Suprapubic skin (tissue), 4 donors: ENCODE results near the gene PTPRN2. TPM values are rescaled to one million over a fixed set of nuclear protein-coding genes. Genes with fewer than 3 reads are reported as not detected.
A peak's percentile ranks its signal among the peaks of the same experiment; 100 is the strongest.

ENCODE experiments used
- DNase-seq, 2 donors: peaks; one replicate each; pipeline ENCODE4 v3.0.0-alpha.2; 2019; ENCODE audit warnings: low spot score in 2 of 2
- H3K27ac ChIP-seq: fragments of 200-600 bp; sonication (generic); one replicate; pipeline ENCODE4 v1.5.1; 2019
- H3K27me3 ChIP-seq: fragments of 200-600 bp; sonication (generic); one replicate; pipeline ENCODE4 v1.5.1; 2019
- H3K36me3 ChIP-seq: fragments of 200-600 bp; sonication (generic); one replicate; pipeline ENCODE4 v1.5.1; 2019
- H3K4me1 ChIP-seq: fragments of 200-600 bp; sonication (generic); one replicate; pipeline ENCODE4 v1.5.1; 2019
- H3K4me3 ChIP-seq: fragments of 200-600 bp; sonication (generic); one replicate; pipeline ENCODE4 v1.5.1; 2019; ENCODE audit warnings: mild to moderate bottlenecking
- H3K9me3 ChIP-seq: fragments of 200-600 bp; sonication (generic); one replicate; pipeline ENCODE4 v1.5.1; 2019
- CTCF ChIP-seq, 2 donors: fragments of 200-600 bp in 1 of 2; fragments of 450-650 bp in 1 of 2; sonication (generic) in 1 of 2; IDR thresholded peaks; one replicate each; pipeline ENCODE4 v1.5.1; 2016 to 2019; ENCODE audit warnings: antibody characterized with exemption in 2 of 2, mild to moderate bottlenecking in 1 of 2, moderate library complexity in 1 of 2
- EP300 ChIP-seq: sonication (generic); formaldehyde crosslinking; IDR thresholded peaks from one replicate; pipeline ENCODE4 v1.6.1; 2017; ENCODE audit warnings: antibody characterized with exemption
- POLR2A ChIP-seq, 2 donors: fragments of 450-650 bp; IDR thresholded peaks; one replicate each; pipeline ENCODE4 v1.6.1; 2017; ENCODE audit warnings: antibody characterized with exemption in 2 of 2, mild to moderate bottlenecking in 2 of 2, moderate library complexity in 2 of 2
- POLR2AphosphoS5 ChIP-seq, 3 donors: sonication (generic); formaldehyde crosslinking; IDR thresholded peaks; one replicate each; pipeline ENCODE4 v1.6.1; 2017; ENCODE audit warnings: antibody characterized with exemption in 3 of 3
- WGBS: methylation state at CpG from one replicate; pipeline ENCODE4 v1.1.5; 2018; 5-methylcytosine and 5-hydroxymethylcytosine counted together
- total RNA-seq, 4 donors: library from RNA; depleted of rRNA; stranded (reverse); fragments of >200 nt; gene quantifications; one replicate each; pipeline ENCODE4 v1.1.0, GENCODE V29; 2016

The PTPRN2 gene
- total RNA-seq, 4 donors from 2014 or later = 0.23 to 1.8 (median 1.3) TPM

- WGBS = 67% methylated on average over 10 of the region's 10 CpGs
- TF ChIP-seq POLR2A (IDR thresholded peaks at IDR 0.05) = no peak
- no peak for TF ChIP-seq POLR2AphosphoS5 (IDR thresholded peaks at IDR 0.05)
- TF ChIP-seq EP300 = no peak
- TF ChIP-seq CTCF (IDR thresholded peaks at IDR 0.05) = no peak
- Histone ChIP-seq H3K4me1 (peaks cover 8% of the 10 kb centered on the region), H3K4me3 (no peak overlapping the region), H3K9me3 (no peaks in the 10 kb centered on the region), H3K27ac (no peak overlapping the region), H3K27me3 (peaks cover 15% of the 10 kb centered on the region), H3K36me3 (no peaks in the 10 kb centered on the region)
- DNase-seq = no peak
Observed at GRCh38 chr7:157879391-157879790, 708.2 kb downstream of the PTPRN2 start.

- no peak for DNase-seq
- WGBS = 65% methylated on average over 22 of the region's 31 CpGs
- Histone ChIP-seq H3K9me3 (no peaks in the 10 kb centered on the region), H3K36me3 (no peaks in the 10 kb centered on the region), H3K27me3 (peaks cover 20% of the 10 kb centered on the region), H3K4me3 (no peak overlapping the region), H3K27ac (no peak overlapping the region), H3K4me1 (peaks cover 8% of the 10 kb centered on the region)
- no peak for TF ChIP-seq EP300
- no peak for TF ChIP-seq POLR2AphosphoS5 (IDR thresholded peaks at IDR 0.05)
- TF ChIP-seq CTCF (IDR thresholded peaks at IDR 0.05) = no peak
- no peak for TF ChIP-seq POLR2A (IDR thresholded peaks at IDR 0.05)
Observed at GRCh38 chr7:157877298-157878090, 710.1 kb downstream of the PTPRN2 start.

- no peak for TF ChIP-seq EP300
Observed at GRCh38 chr7:157876469-157877285, 710.9 kb downstream of the PTPRN2 start.

GRCh38 chr7:157875230-157876179 is 712.1 kb downstream of the PTPRN2 start:
- no peaks in the 10 kb centered on the region for H3K9me3 ChIP-seq
- 14% methylated on average over 9 of the region's 30 CpGs for WGBS
- TF ChIP-seq POLR2AphosphoS5 (IDR thresholded peaks at IDR 0.05) = no peak
- TF ChIP-seq CTCF (IDR thresholded peaks at IDR 0.05) = peak in 1 of 2 donors; percentile 61
- peaks cover 20% of the 10 kb centered on the region for H3K27me3 ChIP-seq
- DNase-seq = no peak
- H3K4me1 ChIP-seq = peaks cover 8% of the 10 kb centered on the region
- H3K4me3 ChIP-seq = peak overlapping the region; percentile 7
- H3K36me3 ChIP-seq = no peaks in the 10 kb centered on the region
- no peak overlapping the region for H3K27ac ChIP-seq

More at GRCh38 chr7:157876469-157877285, 710.9 kb downstream of the PTPRN2 start:
- Histone ChIP-seq H3K27ac (no peak overlapping the region), H3K36me3 (no peaks in the 10 kb centered on the region), H3K27me3 (peaks cover 20% of the 10 kb centered on the region), H3K4me3 (no peak overlapping the region), H3K4me1 (peaks cover 8% of the 10 kb centered on the region), H3K9me3 (no peaks in the 10 kb centered on the region)
- no peak for DNase-seq
- WGBS = 68% methylated on average over 26 of the region's 36 CpGs

- no peak for DNase-seq
- Histone ChIP-seq H3K4me1 (peaks cover 8% of the 10 kb centered on the region), H3K4me3 (no peak overlapping the region), H3K27ac (no peak overlapping the region), H3K27me3 (peaks cover 20% of the 10 kb centered on the region), H3K9me3 (no peaks in the 10 kb centered on the region), H3K36me3 (no peaks in the 10 kb centered on the region)
- TF ChIP-seq POLR2AphosphoS5 (IDR thresholded peaks at IDR 0.05) = no peak
- no peak for TF ChIP-seq EP300
- TF ChIP-seq POLR2A (IDR thresholded peaks at IDR 0.05) = no peak
- TF ChIP-seq CTCF (IDR thresholded peaks at IDR 0.05) = no peak
- 44% methylated on average over 12 of the region's 12 CpGs for WGBS
Observed at GRCh38 chr7:157874870-157875229, 712.8 kb downstream of the PTPRN2 start.
